Hematopoietic multipotent progenitor cell treated with erythropoietin and hydrocortisone succinate and interleukin-3 and kit ligand, for 15 days (in vitro differentiated cells): ENCODE measurements around the gene ZMYM4.
"Not testable (repeated sequence)": the region's sequence is repeated elsewhere in the genome, so short reads cannot be mapped to it uniquely, and the experiment has no call there.

Experiments
- DNase-seq: peaks from one replicate; pipeline ENCODE4 v3.0.0-alpha.2; 2015; ENCODE audit warnings: low spot score

ZMYM4 gene

DNA sequence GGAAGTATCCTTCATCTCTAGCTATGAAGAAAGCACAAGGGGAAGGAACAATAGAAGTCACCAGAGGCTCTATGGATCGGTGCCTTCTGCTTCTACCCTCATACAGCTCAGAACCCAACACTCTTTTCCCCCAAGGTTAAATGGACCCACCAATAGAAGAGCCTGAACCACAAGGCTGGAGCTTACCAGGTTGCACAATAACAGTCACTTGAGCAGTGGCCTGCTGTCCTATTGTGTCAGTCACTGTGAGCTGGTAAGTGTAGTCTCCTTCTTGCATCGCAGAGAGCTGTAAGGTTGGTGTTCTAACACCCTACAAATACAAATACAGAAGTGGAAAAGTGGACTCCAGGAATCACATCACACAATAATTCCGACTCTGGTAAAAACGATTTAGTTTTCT, 185.7 kb downstream of the ZMYM4 start:
- no peak for DNase-seq

DNA sequence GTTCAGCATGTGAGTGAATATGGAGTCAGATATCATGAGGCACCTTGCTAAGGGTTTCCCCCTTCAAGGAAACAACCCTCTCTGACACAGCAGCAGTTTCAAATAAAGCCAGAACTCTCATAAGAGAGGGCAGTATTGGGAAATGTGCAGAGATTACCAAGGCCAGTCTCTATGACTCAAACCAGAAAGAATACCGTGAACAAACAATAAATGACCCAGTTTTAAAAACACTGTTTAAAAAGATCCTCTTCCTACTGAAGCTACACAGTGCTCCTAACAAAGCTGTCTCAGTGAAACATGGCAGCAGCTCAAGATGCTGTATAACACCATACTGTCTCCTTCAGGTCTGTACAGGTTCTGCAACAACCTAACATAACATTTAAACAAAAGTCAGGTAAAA, 186.1 kb downstream of the ZMYM4 start:
- no peak for DNase-seq

DNA sequence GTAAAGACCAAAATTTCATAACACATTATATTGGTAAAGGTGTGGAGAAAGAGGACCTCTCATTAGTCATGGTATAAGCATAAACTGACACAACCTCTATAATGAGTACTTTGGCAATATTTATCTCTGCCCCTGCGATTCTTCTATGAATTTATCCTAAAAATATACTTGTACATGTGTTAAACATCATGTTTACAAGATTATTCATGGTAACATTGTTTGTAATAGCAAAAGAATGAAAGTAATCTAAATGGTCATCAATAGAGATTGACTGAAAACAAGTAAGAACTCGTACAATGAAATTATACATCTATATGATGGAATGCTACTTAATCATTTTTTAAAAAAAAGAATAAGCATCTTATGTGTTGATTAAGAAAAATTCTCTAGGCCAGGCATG, 192.3 kb downstream of the ZMYM4 start:
- DNase-seq, result no peak

DNA sequence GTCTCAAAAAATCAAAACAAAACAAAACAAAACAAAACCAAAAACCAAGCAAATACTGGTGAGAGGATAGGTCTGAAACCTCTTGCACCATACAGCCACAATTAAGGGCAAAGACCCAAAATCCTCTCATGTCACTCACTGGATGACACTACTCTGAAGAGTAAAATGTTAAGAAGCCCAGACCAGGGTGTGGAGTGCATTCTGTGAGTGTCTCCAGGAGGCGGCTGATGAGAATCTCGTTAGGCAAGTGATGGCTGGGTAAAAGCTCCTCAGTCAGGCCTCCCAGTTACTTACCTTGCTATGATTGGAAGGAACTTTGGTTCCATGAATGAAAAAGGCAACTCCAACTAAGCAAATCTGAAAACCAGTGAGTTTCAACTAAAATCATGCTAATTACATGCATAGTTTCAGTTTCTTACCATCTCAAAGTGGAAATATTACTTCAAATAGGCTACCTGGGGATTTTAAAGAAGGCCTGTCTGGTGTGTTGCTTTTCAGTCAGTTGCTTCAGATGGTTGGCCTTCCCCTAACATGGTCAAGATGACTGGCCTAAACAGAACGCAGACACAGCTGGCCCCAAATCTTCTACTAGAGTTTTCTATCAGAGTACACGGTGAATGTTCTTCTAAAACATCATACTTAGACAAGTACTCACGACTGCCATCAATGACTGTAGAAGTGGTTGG, 193.6 kb downstream of the ZMYM4 start:
- no peak for DNase-seq

DNA sequence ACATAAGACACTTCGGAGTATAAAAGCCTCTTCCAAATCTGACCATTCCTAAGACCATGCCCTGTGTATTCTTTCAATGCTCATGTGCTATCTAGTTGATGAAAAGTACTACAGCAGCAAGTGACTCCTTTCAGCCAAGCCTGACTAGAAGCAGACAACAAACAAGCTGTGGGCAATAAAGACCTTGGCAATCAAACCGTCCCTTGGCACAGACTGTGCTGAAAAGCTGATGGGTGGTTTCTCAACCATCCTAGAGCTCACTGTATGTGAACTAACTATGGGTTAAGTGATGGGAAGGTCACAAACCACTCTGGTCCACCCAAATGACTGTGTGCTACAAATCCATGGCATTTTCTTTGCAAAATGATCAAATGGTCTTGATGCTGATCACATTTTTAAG, 194.7 kb downstream of the ZMYM4 start:
- no peak for DNase-seq

DNA sequence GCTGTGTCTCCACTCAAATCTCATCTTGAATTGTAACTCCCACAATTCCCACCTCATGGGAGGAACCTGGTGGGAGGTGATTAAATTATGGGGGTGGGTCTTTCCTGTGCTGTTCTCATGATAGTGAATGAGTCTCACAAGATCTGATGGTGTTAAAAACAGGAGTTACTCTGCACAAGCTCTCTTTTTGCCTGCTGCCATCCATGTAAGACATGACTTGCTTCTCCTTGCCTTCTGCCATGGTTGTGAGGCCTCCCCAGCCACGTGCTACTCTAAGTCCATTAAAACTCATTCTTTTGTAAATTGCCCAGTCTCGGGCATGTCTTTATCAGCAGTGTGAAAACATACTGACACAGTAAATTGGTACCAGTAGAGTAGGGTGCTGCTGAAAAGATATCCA, 195.2 kb downstream of the ZMYM4 start:
- DNase-seq, result not testable (repeated sequence)

DNA sequence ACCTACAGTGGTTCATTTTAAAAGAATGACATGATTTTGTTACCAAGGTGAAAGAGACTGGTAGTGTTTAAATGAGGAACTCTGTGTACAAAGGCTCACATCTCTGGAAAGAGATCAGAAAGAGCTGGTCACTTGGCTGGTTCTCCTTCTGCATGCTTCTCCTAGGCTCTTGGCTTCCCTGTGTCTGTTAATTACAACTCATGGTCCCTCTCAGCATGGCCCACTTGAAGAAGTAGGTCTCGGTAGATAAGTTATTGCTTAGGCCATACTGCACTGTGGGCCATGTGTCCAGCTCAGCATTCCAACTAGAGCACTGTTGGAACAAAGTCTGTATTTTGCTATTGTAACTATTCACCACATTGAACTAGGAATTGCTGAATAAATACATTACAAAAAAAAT, 197.6 kb downstream of the ZMYM4 start:
- DNase-seq, result no peak

DNA sequence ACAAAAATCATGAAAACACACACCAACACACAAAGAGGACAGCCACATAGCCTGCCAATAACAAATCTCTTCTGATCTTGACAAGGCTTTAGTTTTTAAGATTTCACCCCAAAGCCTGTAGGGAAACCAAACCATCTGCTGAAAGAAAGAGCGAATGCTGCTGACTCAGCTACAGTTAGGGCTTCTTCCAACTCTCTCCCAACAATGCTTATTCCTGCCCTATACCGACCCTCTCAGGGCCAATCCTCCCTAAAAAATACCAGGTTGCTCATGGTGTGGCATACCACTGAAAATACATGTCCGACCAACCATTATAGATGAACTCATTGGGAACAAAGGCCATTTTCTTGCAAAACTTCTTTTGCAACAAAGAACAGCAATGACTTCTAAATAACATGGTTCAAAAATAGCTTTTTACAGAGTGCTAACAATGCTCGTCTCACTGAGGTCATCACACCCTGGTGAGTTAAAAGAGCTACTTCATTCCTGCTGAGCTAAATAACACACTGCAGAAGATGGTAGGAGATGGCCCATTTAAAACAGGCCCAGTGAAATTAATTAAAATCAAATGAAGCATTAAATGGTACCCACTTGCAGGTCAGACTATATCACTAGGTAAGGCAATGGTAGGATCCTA, 202.6 kb downstream of the ZMYM4 start:
- DNase-seq, result no peak
